Lower leg skin (tissue), 4 donors: Measurements from ENCODE around the gene TBX2. TPM values are rescaled to one million over a fixed set of nuclear protein-coding genes. Genes with fewer than 3 reads are reported as not detected.

Source experiments
- DNase-seq, 2 donors: peaks; one replicate each; pipeline ENCODE4 v3.0.0-alpha.2; 2019; ENCODE audit warnings: low spot score in 2 of 2
- H3K4me3 ChIP-seq: fragments of 200-600 bp; sonication (generic); 2 replicates; pipeline ENCODE4 v1.5.1; 2017; ENCODE audit warnings: mild to moderate bottlenecking, low read depth; ENCODE audit not compliant: poor library complexity, severe bottlenecking
- CTCF ChIP-seq, 3 donors: fragments of 450-650 bp; IDR thresholded peaks; one replicate each; pipeline ENCODE4 v1.5.1; 2016; ENCODE audit warnings: antibody characterized with exemption in 3 of 3, mild to moderate bottlenecking in 3 of 3, moderate library complexity in 2 of 3
- POLR2A ChIP-seq, 2 donors: fragments of 450-650 bp; IDR thresholded peaks; one replicate each; pipeline ENCODE4 v1.6.1; 2016 to 2017; ENCODE audit warnings: antibody characterized with exemption in 2 of 2, mild to moderate bottlenecking in 1 of 2, moderate library complexity in 1 of 2
- WGBS, 2 donors: methylation state at CpG; one replicate each; pipeline ENCODE4 v1.1.5; 2018; 5-methylcytosine and 5-hydroxymethylcytosine counted together
- intact Hi-C: fragments of 100-400 bp; cut with DNase I; formaldehyde crosslinking; loops from one replicate; pipeline ENCODE4 v1.15.0; 2023; ENCODE audit warnings: low total_unique reads
- total RNA-seq, 4 donors: library from RNA; depleted of rRNA; stranded (reverse); fragments of >200 nt; gene quantifications; one replicate each; pipeline ENCODE4 v1.1.0, GENCODE V29; 2016

Gene TBX2
- total RNA-seq, 4 donors from 2014 or later, result 0.25 to 9.1 (median 5.7) TPM

DNA sequence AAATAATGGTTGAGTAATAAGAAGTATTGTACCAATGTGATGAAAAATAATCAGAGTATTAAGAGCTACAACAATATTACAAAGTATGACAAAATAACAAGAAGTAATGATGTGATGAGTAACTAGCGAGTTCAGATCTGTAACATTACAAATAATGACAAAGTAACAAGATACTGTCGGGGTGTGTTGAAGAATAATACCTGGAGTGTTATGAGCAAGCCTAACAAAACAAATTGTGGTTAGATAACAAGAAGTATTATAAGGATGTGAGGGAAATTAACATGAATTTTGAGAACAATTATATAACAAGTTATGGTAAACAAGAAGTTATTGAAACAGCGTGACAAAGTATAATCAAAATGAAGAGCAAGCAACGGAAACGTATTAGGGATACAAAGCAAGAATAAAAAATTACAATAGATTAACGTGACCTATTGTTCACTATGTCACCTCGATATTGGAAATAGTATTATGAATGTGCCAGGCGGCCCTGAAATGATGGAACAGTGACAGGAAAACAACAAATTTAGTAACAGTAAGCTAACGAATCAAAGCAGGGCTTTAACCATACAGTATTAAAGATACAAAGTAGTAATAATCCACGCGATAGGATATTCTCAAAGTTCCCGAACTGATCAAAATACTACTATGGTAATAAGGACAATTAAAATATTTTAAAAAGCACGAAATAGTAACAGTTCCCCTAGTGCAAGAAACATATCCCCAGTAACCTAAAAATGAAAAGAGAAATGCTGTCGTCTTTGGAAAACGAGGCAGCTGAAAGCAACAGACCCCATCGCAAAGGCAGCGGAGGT lies 54.1 kb downstream of the TBX2 start:
- intact Hi-C loops, result no loop called here
- H3K4me3 ChIP-seq, result no peak overlapping the region
- no peak for DNase-seq
- TF ChIP-seq CTCF (IDR thresholded peaks at IDR 0.05), result no peak
- no peak for TF ChIP-seq POLR2A (IDR thresholded peaks at IDR 0.05)
- WGBS, 2 donors, result 55 to 57% methylated on average over 17 of the region's 17 CpGs

GRCh38 chr17:61454381-61455323 lies 55.0 kb downstream of the TBX2 start:
- WGBS, 2 donors, result 31 to 33% methylated on average over 59 to 60 of the region's 86 CpGs
- no peak for TF ChIP-seq POLR2A (IDR thresholded peaks at IDR 0.05)
- H3K4me3 ChIP-seq, result no peak overlapping the region
- intact Hi-C loops, result no loop called here
- DNase-seq, result no peak

- H3K4me3 ChIP-seq, result no peak overlapping the region
- TF ChIP-seq POLR2A (IDR thresholded peaks at IDR 0.05) (no peak), CTCF (IDR thresholded peaks at IDR 0.05) (no peak)
- DNase-seq, result no peak
- intact Hi-C loops, result no loop called here
- WGBS, 2 donors, result 70 to 83% methylated on average over 18 of the region's 18 CpGs
These were observed 55.8 kb downstream of the TBX2 start for GRCh38 chr17:61455324-61456060.

DNA sequence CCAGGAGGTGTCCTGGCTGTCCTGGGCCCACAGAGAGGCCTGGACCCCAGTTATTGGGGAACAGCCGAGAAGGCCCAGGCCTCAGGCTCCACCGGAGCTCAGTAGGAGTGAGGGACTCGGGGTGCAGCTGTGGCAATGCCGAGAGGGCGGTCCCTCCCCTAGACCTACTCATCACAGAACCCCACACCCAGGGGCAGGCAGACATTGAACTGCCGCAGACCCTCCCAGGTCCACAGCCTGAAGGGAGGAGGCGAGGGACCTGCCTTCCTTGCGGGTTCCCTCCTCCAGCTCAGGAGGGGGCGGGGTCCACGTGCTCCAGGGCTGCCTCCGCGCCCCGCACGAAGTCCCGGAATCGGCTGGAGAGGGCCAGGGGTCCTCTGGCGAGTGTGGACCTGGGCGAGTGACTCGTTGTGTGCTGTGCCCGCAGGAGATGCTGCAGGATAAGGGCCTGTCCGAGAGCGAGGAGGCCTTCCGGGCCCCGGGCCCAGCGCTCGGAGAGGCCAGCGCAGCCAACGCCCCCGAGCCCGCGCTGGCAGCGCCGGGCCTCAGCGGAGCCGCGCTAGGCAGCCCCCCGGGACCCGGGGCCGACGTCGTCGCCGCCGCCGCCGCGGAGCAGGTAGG lies 56.5 kb downstream of the TBX2 start:
- WGBS, 2 donors, result 51 to 86% methylated on average over 13 to 42 of the region's 47 CpGs
- intact Hi-C loops, result no loop called here
- no peak for DNase-seq
- no peak for TF ChIP-seq POLR2A (IDR thresholded peaks at IDR 0.05)
- TF ChIP-seq CTCF (IDR thresholded peaks at IDR 0.05), result no peak
- H3K4me3 ChIP-seq, result no peak overlapping the region

GRCh38 chr17:61456688-61457225 lies 57.1 kb downstream of the TBX2 start:
- H3K4me3 ChIP-seq, result no peak overlapping the region
- peak in 1 of 2 donors; percentile 9 for DNase-seq
- WGBS, 2 donors, result 47 to 51% methylated on average over 34 to 36 of the region's 45 CpGs

More at GRCh38 chr17:61456688-61457225, 57.1 kb downstream of the TBX2 start:
- TF ChIP-seq CTCF (IDR thresholded peaks at IDR 0.05) (no peak), POLR2A (IDR thresholded peaks at IDR 0.05) (no peak)
- intact Hi-C loops, result no loop called here
